ENCODE data around the gene GCFC2. TPM values are rescaled to one million over a fixed set of nuclear protein-coding genes. Genes with fewer than 3 reads are reported as not detected.

GCFC2 gene
- 26.2 and 27.5 TPM in 2 replicates for total RNA-seq

DNA sequence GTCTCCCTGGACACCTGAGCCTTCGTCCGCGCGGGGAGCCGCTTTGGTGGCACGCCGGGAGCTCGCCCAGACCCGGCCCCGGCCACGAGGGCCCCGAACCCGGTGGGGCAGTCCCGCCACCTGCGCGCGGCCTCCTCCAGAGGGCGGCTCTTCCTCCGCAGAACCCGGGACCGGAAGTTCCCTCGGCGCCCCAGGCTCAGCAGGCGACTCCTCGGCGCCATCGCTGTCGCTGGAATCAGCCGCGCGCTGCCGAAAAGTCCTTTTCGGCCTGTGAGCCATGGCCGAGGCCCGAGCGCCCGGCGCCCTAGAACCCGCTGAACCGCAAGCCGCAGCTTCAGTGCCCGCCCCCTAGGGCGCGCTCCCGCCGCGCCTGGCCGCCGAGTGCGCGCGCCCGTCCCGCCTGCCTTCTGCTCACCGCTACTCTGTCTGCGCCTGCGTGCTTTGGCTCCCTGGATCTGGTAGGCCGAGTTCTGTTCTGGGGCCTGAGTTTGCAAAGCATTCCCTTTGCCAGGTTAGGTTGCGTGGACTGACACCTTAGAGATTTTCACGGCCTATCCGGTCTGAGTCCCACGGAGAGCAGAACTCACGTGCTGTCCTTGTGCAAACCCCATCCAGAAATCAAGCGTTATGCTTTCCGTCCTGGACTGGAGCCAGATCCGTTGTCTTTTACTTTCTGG is at the start of gene GCFC2:
TSS of gene GCFC2 (minus strand) at position 339 of the 677 bp plus-strand sequence. CDS start at position 279, 60 bp downstream.
- ATAC-seq (ENCODE audit: low read depth) (peak; percentile 90), DNase-seq (peak; percentile 82)
- peaks cover 2% of the 10 kb centered on the region for H3K27me3 Mint-ChIP-seq
- ChIA-PET POLR2A (interaction anchor here (0.8 to 0.9 kb wide), 2 partner anchors 59 to 64 kb away, joined by 3 to 5 read pairs; partner anchors contain the start of gene MRPL19), CTCF (no interaction called here)
- H3K36me3 Mint-ChIP-seq (ENCODE audit: low read depth) = peaks cover 7% of the 10 kb centered on the region
- peaks cover 21% of the 10 kb centered on the region for H3K4me1 Mint-ChIP-seq
- H3K9me3 Mint-ChIP-seq = no peaks in the 10 kb centered on the region
- H3K4me3 Mint-ChIP-seq = peak within 1 kb of the TSS; percentile 89
- peak within 1 kb of the TSS; percentile 95 for H3K27ac Mint-ChIP-seq
- TF ChIP-seq, protein P1, sequence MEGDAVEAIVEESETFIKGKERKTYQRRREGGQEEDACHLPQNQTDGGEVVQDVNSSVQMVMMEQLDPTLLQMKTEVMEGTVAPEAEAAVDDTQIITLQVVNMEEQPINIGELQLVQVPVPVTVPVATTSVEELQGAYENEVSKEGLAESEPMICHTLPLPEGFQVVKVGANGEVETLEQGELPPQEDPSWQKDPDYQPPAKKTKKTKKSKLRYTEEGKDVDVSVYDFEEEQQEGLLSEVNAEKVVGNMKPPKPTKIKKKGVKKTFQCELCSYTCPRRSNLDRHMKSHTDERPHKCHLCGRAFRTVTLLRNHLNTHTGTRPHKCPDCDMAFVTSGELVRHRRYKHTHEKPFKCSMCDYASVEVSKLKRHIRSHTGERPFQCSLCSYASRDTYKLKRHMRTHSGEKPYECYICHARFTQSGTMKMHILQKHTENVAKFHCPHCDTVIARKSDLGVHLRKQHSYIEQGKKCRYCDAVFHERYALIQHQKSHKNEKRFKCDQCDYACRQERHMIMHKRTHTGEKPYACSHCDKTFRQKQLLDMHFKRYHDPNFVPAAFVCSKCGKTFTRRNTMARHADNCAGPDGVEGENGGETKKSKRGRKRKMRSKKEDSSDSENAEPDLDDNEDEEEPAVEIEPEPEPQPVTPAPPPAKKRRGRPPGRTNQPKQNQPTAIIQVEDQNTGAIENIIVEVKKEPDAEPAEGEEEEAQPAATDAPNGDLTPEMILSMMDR (IDR thresholded peaks at IDR 0.05) = no peak
- intact Hi-C loops (cut with micrococcal nuclease) = loop anchor here (1.0 to 2.0 kb wide), 2 partner anchors 34 to 64 kb away; partner anchors contain the start of gene MRPL19

DNA sequence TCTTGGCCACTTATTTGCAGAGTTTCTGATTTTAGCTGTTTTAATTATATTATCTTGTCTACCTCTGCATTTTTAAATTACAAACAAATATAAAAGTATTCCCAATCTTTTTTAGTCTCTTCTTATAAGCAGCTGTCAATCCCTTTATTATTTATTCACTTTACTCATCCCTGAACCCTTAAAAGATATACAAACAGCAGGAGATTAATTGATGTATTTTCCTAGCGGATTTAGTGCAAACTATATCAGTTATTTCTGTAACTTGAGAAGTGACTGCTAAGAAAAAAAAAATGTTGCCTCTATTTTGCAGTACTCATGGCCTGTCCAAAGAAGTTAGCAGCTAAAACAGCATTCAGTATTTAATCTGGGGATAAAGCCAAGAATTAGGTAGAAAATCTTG is 42.1 kb upstream of the GCFC2 start:
- Mint-ChIP-seq H3K27me3 (peaks cover 10% of the 10 kb centered on the region), H3K4me1 (no peaks in the 10 kb centered on the region), H3K9me3 (no peaks in the 10 kb centered on the region), H3K4me3 (no peak overlapping the region), H3K36me3 (ENCODE audit: low read depth) (no peaks in the 10 kb centered on the region), H3K27ac (no peak overlapping the region)
- intact Hi-C loops (cut with micrococcal nuclease) = no loop called here
- CTCF ChIA-PET = no interaction called here
- TF ChIP-seq, protein P1 (IDR thresholded peaks at IDR 0.05) = no peak
- DNase-seq (no peak), ATAC-seq (ENCODE audit: low read depth) (no peak)
- POLR2A ChIA-PET = no interaction called here

DNA sequence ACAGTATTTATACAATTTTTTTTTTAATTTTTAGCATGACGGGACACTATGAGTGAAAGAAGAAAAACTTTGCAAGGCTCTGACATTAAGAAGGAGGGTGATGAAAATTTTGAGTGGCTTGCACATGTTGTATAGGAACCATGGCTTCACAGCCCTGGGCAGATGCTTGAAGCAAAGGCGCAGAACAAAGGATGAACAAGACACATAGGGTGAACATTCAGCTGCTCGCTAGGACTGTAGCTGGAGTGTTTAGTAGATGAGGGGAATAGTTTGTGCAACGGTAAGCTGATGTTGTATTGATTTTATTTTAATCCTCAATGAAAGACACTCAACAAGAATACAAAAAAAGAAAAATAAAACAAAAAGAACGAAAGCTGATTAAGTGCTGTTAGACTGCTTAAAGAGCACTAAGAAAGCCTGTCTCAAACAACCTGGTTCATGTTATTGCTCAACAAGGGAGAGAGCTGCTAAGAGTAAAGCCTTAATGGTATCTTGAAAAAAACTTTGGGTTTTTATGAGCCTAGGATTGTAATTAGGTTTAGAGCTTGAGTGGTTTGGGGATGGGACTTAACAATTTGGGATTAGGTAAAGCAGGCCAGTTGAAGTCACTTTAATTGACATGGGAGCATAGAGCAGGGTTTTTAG is 41.2 kb upstream of the GCFC2 start:
- Mint-ChIP-seq H3K4me3 (no peak overlapping the region), H3K4me1 (no peaks in the 10 kb centered on the region), H3K36me3 (ENCODE audit: low read depth) (no peaks in the 10 kb centered on the region), H3K9me3 (no peaks in the 10 kb centered on the region), H3K27me3 (peaks cover 10% of the 10 kb centered on the region), H3K27ac (no peak overlapping the region)
- TF ChIP-seq, protein P1 (IDR thresholded peaks at IDR 0.05) = no peak
- DNase-seq (no peak), ATAC-seq (ENCODE audit: low read depth) (no peak)
- intact Hi-C loops (cut with micrococcal nuclease) = no loop called here
- CTCF ChIA-PET = no interaction called here
- POLR2A ChIA-PET = no interaction called here

DNA sequence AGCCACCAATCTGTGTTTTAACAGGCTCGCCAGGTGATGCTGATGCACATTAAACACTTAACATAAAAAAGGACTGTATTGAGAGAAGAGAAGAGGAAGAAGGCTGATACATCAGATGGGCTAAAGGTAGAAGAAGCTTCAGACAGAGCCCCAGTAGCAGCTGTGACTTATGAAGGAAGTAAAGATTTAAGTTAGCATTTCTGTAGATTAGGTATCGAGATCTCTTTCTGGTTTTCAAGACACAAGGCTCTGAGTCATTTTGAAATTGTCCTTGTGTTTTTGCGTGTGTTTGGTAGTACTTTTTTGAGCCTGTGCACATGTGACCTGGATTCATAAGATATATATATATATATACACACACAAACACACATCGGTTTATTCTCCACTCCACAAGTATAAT is 40.6 kb upstream of the GCFC2 start:
- DNase-seq (no peak), ATAC-seq (ENCODE audit: low read depth) (no peak)
- H3K4me1 Mint-ChIP-seq = no peaks in the 10 kb centered on the region
- H3K36me3 Mint-ChIP-seq (ENCODE audit: low read depth) = no peaks in the 10 kb centered on the region
- no peak overlapping the region for H3K4me3 Mint-ChIP-seq
- no peaks in the 10 kb centered on the region for H3K9me3 Mint-ChIP-seq
- ChIA-PET POLR2A (no interaction called here), CTCF (no interaction called here)
- H3K27me3 Mint-ChIP-seq = peaks cover 10% of the 10 kb centered on the region
- TF ChIP-seq, protein P1 (IDR thresholded peaks at IDR 0.05) = no peak
- intact Hi-C loops (cut with micrococcal nuclease) = no loop called here
- H3K27ac Mint-ChIP-seq = no peak overlapping the region

DNA sequence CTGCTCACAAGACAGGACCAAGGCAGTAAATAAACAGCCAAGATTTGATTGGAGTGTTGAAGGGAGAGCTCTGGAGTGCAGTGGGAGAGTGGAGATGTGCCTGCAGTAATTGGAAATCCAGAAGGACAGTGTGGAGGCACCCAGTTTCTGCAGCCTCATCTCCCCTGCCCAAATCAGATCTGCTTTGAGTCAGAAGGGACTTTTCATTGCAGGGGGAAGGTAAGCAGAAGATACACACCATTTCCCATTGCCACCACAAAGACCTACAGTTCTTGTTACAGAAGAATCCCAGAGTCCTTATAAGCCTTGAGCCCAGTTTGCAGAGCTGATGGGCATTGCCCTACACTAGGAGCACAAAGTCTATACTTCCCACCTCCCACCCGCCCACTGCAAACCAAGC is 27.2 kb upstream of the GCFC2 start:
- intact Hi-C loops (cut with micrococcal nuclease) = no loop called here
- ChIA-PET CTCF (no interaction called here), POLR2A (no interaction called here)
- H3K9me3 Mint-ChIP-seq = peaks cover 3% of the 10 kb centered on the region
- H3K4me1 Mint-ChIP-seq = no peaks in the 10 kb centered on the region
- no peak for ATAC-seq (ENCODE audit: low read depth)
- TF ChIP-seq, protein P1 (IDR thresholded peaks at IDR 0.05) = no peak
- no peak for DNase-seq
- peaks cover 7% of the 10 kb centered on the region for H3K27me3 Mint-ChIP-seq
- H3K4me3 Mint-ChIP-seq = no peak overlapping the region
- H3K27ac Mint-ChIP-seq = no peak overlapping the region
- no peaks in the 10 kb centered on the region for H3K36me3 Mint-ChIP-seq (ENCODE audit: low read depth)

All from activated B cell treated with CpG ODN at 0.5 μM for 24 hours (primary cell).